ENCODE measurements around the gene HS3ST3A1.

HS3ST3A1 gene

GRCh38 chr17:13597723-13598347 is 3.9 kb downstream of the HS3ST3A1 start:
- DNase-seq, result peak; percentile 18

GRCh38 chr17:13596241-13596923 is 5.3 kb downstream of the HS3ST3A1 start:
- no peak for DNase-seq

- no peak for DNase-seq
Observed at GRCh38 chr17:13595599-13595899, 6.2 kb downstream of the HS3ST3A1 start.

GRCh38 chr17:13594762-13595598 is 6.7 kb downstream of the HS3ST3A1 start:
- peak; percentile 73 for DNase-seq

- DNase-seq, result no peak
Observed at GRCh38 chr17:13594310-13594709, 7.4 kb downstream of the HS3ST3A1 start.

- no peak for DNase-seq
Observed at GRCh38 chr17:13593757-13594156, 8.0 kb downstream of the HS3ST3A1 start.

- no peak for DNase-seq
Observed at GRCh38 chr17:13593021-13593751, 8.5 kb downstream of the HS3ST3A1 start.

GRCh38 chr17:13592427-13592826 is 9.3 kb downstream of the HS3ST3A1 start:
- DNase-seq, result no peak

GRCh38 chr17:13590441-13590840 is 11.3 kb downstream of the HS3ST3A1 start:
- no peak for DNase-seq

GRCh38 chr17:13589658-13590057 is 12.1 kb downstream of the HS3ST3A1 start:
- DNase-seq, result no peak

GRCh38 chr17:13587487-13588338 is 14.0 kb downstream of the HS3ST3A1 start:
- DNase-seq, result no peak

GRCh38 chr17:13584701-13585080 is 17.0 kb downstream of the HS3ST3A1 start:
- no peak for DNase-seq

- no peak for DNase-seq
Observed at GRCh38 chr17:13583996-13584700, 17.6 kb downstream of the HS3ST3A1 start.

GRCh38 chr17:13582776-13583547 is 18.8 kb downstream of the HS3ST3A1 start:
- no peak for DNase-seq

- DNase-seq, result no peak
Observed at GRCh38 chr17:13581925-13582324, 19.8 kb downstream of the HS3ST3A1 start.

- DNase-seq, result no peak
Observed at GRCh38 chr17:13580790-13581189, 20.9 kb downstream of the HS3ST3A1 start.

- no peak for DNase-seq
Observed at GRCh38 chr17:13576661-13577526, 24.8 kb downstream of the HS3ST3A1 start.

GRCh38 chr17:13575922-13576419 is 25.8 kb downstream of the HS3ST3A1 start:
- no peak for DNase-seq

- DNase-seq, result no peak
Observed at GRCh38 chr17:13575466-13575865, 26.3 kb downstream of the HS3ST3A1 start.

- DNase-seq, result no peak
Observed at GRCh38 chr17:13572581-13572980, 29.1 kb downstream of the HS3ST3A1 start.
